HG03575 (cell line): ENCODE measurements around the gene CCDC85A.

ENCODE experiments used
- ATAC-seq: cut with Tn5 transposase; IDR thresholded peaks from one replicate; pipeline ENCODE4 v1.9.1; 2021; ENCODE audit not compliant: unreplicated experiment, insufficient number of reproducible peaks, low FRiP score; ENCODE audit errors: extremely low read depth

CCDC85A gene

GRCh38 chr2:56390644-56391043, 206.9 kb downstream of the CCDC85A start:
- ATAC-seq = no peak

- no peak for ATAC-seq
Observed at GRCh38 chr2:56410140-56410539, 226.3 kb downstream of the CCDC85A start.

- no peak for ATAC-seq
Observed at GRCh38 chr2:56416500-56417176, 232.8 kb downstream of the CCDC85A start.
